ENCODE results near the gene UMODL1. TPM values are rescaled to one million over a fixed set of nuclear protein-coding genes. Genes with fewer than 3 reads are reported as not detected.

UMODL1 gene
- total and polyA plus RNA-seq, 2 donors (not counting 3 experiments of a cell fraction or from before 2014, with no cell fraction given): not detected

DNA sequence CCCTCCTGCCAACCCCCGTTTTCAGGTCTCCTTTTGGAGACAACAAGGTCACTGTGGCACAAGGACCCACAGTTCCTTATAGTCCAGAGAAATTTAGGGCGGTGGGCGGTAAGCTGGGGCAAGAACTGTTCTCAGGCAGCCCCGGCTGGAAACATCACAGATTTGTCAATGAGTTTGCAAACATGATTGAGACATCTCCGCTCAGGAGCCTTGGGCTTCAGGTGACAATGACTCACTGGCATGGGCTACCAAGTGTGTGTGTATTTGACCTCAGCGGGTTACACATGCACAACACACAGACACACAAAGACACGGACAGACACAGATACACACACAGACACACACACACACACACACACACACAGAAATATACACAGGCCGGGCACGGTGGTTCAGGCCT, 89.6 kb downstream of the UMODL1 start:
- DNase-seq (ENCODE audit: low read depth, low spot score) (no peak), FAIRE-seq (no peak)
- H3K9me3 ChIP-seq (replicated peaks; ENCODE audit: control insufficient read depth, insufficient read depth, low read length): no peaks in the 10 kb centered on the region
- H3K9ac ChIP-seq (replicated peaks; ENCODE audit: extremely low read depth, insufficient read depth, low read length): no peak overlapping the region
- H3K79me2 ChIP-seq (ENCODE audit: control insufficient read depth, insufficient read depth, low read length): no peaks in the 10 kb centered on the region
- CTCF ChIA-PET: no interaction called here
- no peak overlapping the region for H3K4me2 ChIP-seq (ENCODE audit: insufficient read depth, low read length)
- no peak for TF ChIP-seq JUN (IDR thresholded peaks at IDR 0.05; ENCODE audit: borderline replicate concordance, insufficient read depth, insufficient read length, low read depth)
- TF ChIP-seq GATA2 (IDR thresholded peaks at IDR 0.05; ENCODE audit: insufficient read depth, insufficient read length, low read depth, low read length): no peak
- TF ChIP-seq, protein P1, sequence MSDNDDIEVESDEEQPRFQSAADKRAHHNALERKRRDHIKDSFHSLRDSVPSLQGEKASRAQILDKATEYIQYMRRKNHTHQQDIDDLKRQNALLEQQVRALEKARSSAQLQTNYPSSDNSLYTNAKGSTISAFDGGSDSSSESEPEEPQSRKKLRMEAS (IDR thresholded peaks at IDR 0.05; ENCODE audit: insufficient read depth, insufficient read length): no peak
- POLR2A ChIA-PET: no interaction called here
- intact Hi-C loops (cut with micrococcal nuclease): loop anchor here (5.0 kb wide), 1 partner anchor 37 kb away; no protein-coding TSS in a partner anchor
- H3K36me3 ChIP-seq (ENCODE audit: control insufficient read depth in 2 of 2, extremely low read depth in 1 of 2, insufficient read depth in 2 of 2, low read length in 2 of 2): no peaks in the 10 kb centered on the region
- dilution Hi-C loops (cut with MboI; ENCODE audit: extremely low pct_ligation_motif_present, low sequenced_read_pairs): no loop called here
- H3K27me3 ChIP-seq (ENCODE audit: control insufficient read depth in 2 of 2, insufficient read depth in 2 of 2, low read length in 2 of 2): peaks cover 2% of the 10 kb centered on the region in 2 experiments
- no peak overlapping the region for H2AFZ ChIP-seq (ENCODE audit: low read depth, low read length)
- no peak overlapping the region for H3K4me3 ChIP-seq (replicated peaks in 1 of 3; ENCODE audit: insufficient read depth in 1 of 3, low read depth in 1 of 3, low read length in 3 of 3)
- H3K4me1 ChIP-seq (ENCODE audit: control insufficient read depth, extremely low read depth, insufficient read depth, low read length): no peaks in the 10 kb centered on the region
- H4K20me1 ChIP-seq (replicated peaks; ENCODE audit: control insufficient read depth, extremely low read depth, insufficient read depth, low read length): no peaks in the 10 kb centered on the region
- no peak overlapping the region for H3K27ac ChIP-seq (ENCODE audit: insufficient read depth, low read depth, low read length)
- H3K9me1 ChIP-seq (replicated peaks; ENCODE audit: control insufficient read depth, extremely low read depth, insufficient read depth, low read length): no peaks in the 10 kb centered on the region
- no TSS peak for BruUV-seq (replicated peaks)

DNA sequence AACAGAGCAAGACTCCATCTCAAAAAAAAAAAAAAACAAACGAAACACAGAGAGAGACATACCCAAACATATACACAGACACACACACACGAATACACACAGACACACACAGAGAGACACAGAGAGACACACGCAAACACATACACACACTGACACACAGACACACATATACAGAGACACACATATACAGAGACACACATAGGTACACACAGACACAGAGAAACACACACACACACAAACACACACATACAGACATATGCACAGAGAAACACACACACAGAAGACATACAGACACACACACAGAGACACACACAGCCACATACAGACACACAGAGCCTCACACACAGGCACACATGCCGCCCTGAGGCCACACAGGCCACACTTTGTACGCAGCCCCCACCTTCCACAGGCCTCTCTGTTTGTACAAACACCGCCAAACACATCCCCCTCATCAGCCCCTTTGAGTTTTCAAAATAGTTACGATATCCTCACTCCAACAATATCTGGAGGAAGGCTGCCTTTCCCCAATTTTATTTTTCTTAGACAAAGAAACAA, 90.4 kb downstream of the UMODL1 start:
- dilution Hi-C loops (cut with MboI; ENCODE audit: extremely low pct_ligation_motif_present, low sequenced_read_pairs): no loop called here
- Histone ChIP-seq H3K79me2 (ENCODE audit: control insufficient read depth, insufficient read depth, low read length) (no peaks in the 10 kb centered on the region), H3K9me3 (replicated peaks; ENCODE audit: control insufficient read depth, insufficient read depth, low read length) (no peaks in the 10 kb centered on the region), H3K4me2 (ENCODE audit: insufficient read depth, low read length) (no peak overlapping the region), H3K9ac (replicated peaks; ENCODE audit: extremely low read depth, insufficient read depth, low read length) (no peak overlapping the region), H4K20me1 (replicated peaks; ENCODE audit: control insufficient read depth, extremely low read depth, insufficient read depth, low read length) (no peaks in the 10 kb centered on the region), H3K27me3 (ENCODE audit: control insufficient read depth in 2 of 2, insufficient read depth in 2 of 2, low read length in 2 of 2) (peaks cover 2% of the 10 kb centered on the region in 2 experiments), H2AFZ (ENCODE audit: low read depth, low read length) (peak overlapping the region; percentile 45), H3K27ac (ENCODE audit: insufficient read depth, low read depth, low read length) (no peak overlapping the region), H3K9me1 (replicated peaks; ENCODE audit: control insufficient read depth, extremely low read depth, insufficient read depth, low read length) (no peaks in the 10 kb centered on the region), H3K4me1 (ENCODE audit: control insufficient read depth, extremely low read depth, insufficient read depth, low read length) (no peaks in the 10 kb centered on the region), H3K4me3 (replicated peaks in 1 of 3; ENCODE audit: insufficient read depth in 1 of 3, low read depth in 1 of 3, low read length in 3 of 3) (no peak overlapping the region), H3K36me3 (ENCODE audit: control insufficient read depth in 2 of 2, extremely low read depth in 1 of 2, insufficient read depth in 2 of 2, low read length in 2 of 2) (no peaks in the 10 kb centered on the region)
- intact Hi-C loops (cut with micrococcal nuclease): loop anchor here (5.0 kb wide), 1 partner anchor 36 kb away; no protein-coding TSS in a partner anchor
- CTCF ChIA-PET: no interaction called here
- POLR2A ChIA-PET: no interaction called here
- FAIRE-seq (no peak), DNase-seq (ENCODE audit: low read depth, low spot score) (no peak)
- TF ChIP-seq POLR2A (IDR thresholded peaks at IDR 0.05; ENCODE audit: low read depth, low read length) (no peak), JUN (IDR thresholded peaks at IDR 0.05; ENCODE audit: borderline replicate concordance, insufficient read depth, insufficient read length, low read depth) (no peak), EZH2 (IDR thresholded peaks at IDR 0.05; ENCODE audit: borderline replicate concordance, low read depth, low read length, severe bottlenecking) (no peak), GATA2 (IDR thresholded peaks at IDR 0.05; ENCODE audit: insufficient read depth, insufficient read length, low read depth, low read length) (no peak), POLR2AphosphoS5 (IDR thresholded peaks at IDR 0.05; ENCODE audit: insufficient read depth, low read depth, low read length) (no peak), FOS (IDR thresholded peaks at IDR 0.05; ENCODE audit: borderline replicate concordance, insufficient read depth, low read length) (no peak), MYC (IDR thresholded peaks at IDR 0.05; ENCODE audit: low read depth, low read length) (no peak)
- TF ChIP-seq, protein P2, sequence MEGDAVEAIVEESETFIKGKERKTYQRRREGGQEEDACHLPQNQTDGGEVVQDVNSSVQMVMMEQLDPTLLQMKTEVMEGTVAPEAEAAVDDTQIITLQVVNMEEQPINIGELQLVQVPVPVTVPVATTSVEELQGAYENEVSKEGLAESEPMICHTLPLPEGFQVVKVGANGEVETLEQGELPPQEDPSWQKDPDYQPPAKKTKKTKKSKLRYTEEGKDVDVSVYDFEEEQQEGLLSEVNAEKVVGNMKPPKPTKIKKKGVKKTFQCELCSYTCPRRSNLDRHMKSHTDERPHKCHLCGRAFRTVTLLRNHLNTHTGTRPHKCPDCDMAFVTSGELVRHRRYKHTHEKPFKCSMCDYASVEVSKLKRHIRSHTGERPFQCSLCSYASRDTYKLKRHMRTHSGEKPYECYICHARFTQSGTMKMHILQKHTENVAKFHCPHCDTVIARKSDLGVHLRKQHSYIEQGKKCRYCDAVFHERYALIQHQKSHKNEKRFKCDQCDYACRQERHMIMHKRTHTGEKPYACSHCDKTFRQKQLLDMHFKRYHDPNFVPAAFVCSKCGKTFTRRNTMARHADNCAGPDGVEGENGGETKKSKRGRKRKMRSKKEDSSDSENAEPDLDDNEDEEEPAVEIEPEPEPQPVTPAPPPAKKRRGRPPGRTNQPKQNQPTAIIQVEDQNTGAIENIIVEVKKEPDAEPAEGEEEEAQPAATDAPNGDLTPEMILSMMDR (IDR thresholded peaks at IDR 0.05; ENCODE audit: extremely low read depth in 1 of 2, insufficient read depth in 1 of 2, low read depth in 1 of 2, low read length in 2 of 2): no peak
- TF ChIP-seq, protein P1 (IDR thresholded peaks at IDR 0.05; ENCODE audit: insufficient read depth, insufficient read length): no peak
- BruUV-seq (replicated peaks): no TSS peak

All from endothelial cell of umbilical vein (primary cell).